Hepatic stellate cell (primary cell): ENCODE results near the gene TMEM123.

ENCODE experiments used
- DNase-seq: peaks from one replicate; pipeline ENCODE4 v3.0.0; 2011; ENCODE audit warnings: low spot score

The TMEM123 gene

GRCh38 chr11:102471474-102471873 lies 18.9 kb upstream of the TMEM123 start:
- DNase-seq = no peak

- no peak for DNase-seq
These were observed 17.7 kb upstream of the TMEM123 start for GRCh38 chr11:102470251-102470650.

- DNase-seq = peak; percentile 22
These were observed 16.7 kb upstream of the TMEM123 start for GRCh38 chr11:102469196-102469821.

GRCh38 chr11:102468616-102469195 lies 16.1 kb upstream of the TMEM123 start:
- DNase-seq = no peak

GRCh38 chr11:102467853-102468580 lies 15.5 kb upstream of the TMEM123 start:
- no peak for DNase-seq

- DNase-seq = no peak
These were observed 14.6 kb upstream of the TMEM123 start for GRCh38 chr11:102467080-102467708.

- DNase-seq = no peak
These were observed 13.1 kb upstream of the TMEM123 start for GRCh38 chr11:102465696-102466095.

- no peak for DNase-seq
These were observed 12.4 kb upstream of the TMEM123 start for GRCh38 chr11:102464859-102465500.

GRCh38 chr11:102464037-102464436 lies 11.5 kb upstream of the TMEM123 start:
- DNase-seq = no peak

GRCh38 chr11:102462610-102463009 lies 10.0 kb upstream of the TMEM123 start:
- DNase-seq = no peak

GRCh38 chr11:102459393-102459792 lies 6.8 kb upstream of the TMEM123 start:
- no peak for DNase-seq

- no peak for DNase-seq
These were observed 6.0 kb upstream of the TMEM123 start for GRCh38 chr11:102458548-102458947.

GRCh38 chr11:102457865-102458264 lies 5.3 kb upstream of the TMEM123 start:
- DNase-seq = no peak

- DNase-seq = no peak
These were observed 4.6 kb upstream of the TMEM123 start for GRCh38 chr11:102457056-102457677.

GRCh38 chr11:102456381-102456780 lies 3.8 kb upstream of the TMEM123 start:
- DNase-seq = no peak

GRCh38 chr11:102453921-102454320 lies 1.4 kb upstream of the TMEM123 start:
- DNase-seq = no peak

GRCh38 chr11:102453302-102453695 lies 734 bp upstream of the TMEM123 start:
- DNase-seq = no peak

GRCh38 chr11:102451681-102452460 lies 694 bp downstream of the TMEM123 start:
- DNase-seq = peak; percentile 43

GRCh38 chr11:102451041-102451680 lies 1.4 kb downstream of the TMEM123 start:
- no peak for DNase-seq

- no peak for DNase-seq
These were observed 2.7 kb downstream of the TMEM123 start for GRCh38 chr11:102449651-102450570.
